Breast epithelium (tissue), 4 donors: ENCODE data around the gene ATP11C. TPM values are rescaled to one million over a fixed set of nuclear protein-coding genes. Genes with fewer than 3 reads are reported as not detected.

ENCODE experiments used
- DNase-seq, 2 donors: peaks; one replicate each; pipeline ENCODE4 v3.0.0-alpha.2; 2019; ENCODE audit warnings: low spot score in 2 of 2
- H3K27ac ChIP-seq, 2 donors: fragments of 200-600 bp; sonication (generic) in 1 of 2; one replicate each; pipeline ENCODE4 v1.5.1; 2016 to 2019; ENCODE audit warnings: mild to moderate bottlenecking in 1 of 2
- H3K27me3 ChIP-seq, 2 donors: fragments of 200-600 bp; sonication (generic) in 1 of 2; one replicate each; pipeline versions ENCODE4 v1.5.1 to v1.6.0; 2017 to 2019; ENCODE audit warnings: control low read depth in 1 of 2, mild to moderate bottlenecking in 1 of 2
- H3K36me3 ChIP-seq: fragments of 200-600 bp; one replicate; pipeline ENCODE4 v1.5.1; 2019
- H3K4me1 ChIP-seq, 2 donors: fragments of 200-600 bp; sonication (generic); one replicate each; pipeline ENCODE4 v1.5.1; 2016 to 2019; ENCODE audit warnings: control low read depth in 1 of 2
- H3K4me3 ChIP-seq, 3 donors: fragments of 200-600 bp; sonication (generic); 1 replicate in 2 of 3; 2 replicates in 1 of 3; pipeline ENCODE4 v1.5.1; 2016 to 2019; ENCODE audit warnings: mild to moderate bottlenecking in 3 of 3, moderate library complexity in 2 of 3
- H3K9me3 ChIP-seq, 2 donors: fragments of 200-600 bp; sonication (generic) in 1 of 2; one replicate each; pipeline ENCODE4 v1.5.1; 2016 to 2019; ENCODE audit warnings: control low read depth in 1 of 2
- POLR2A ChIP-seq: fragments of 450-650 bp; IDR thresholded peaks from one replicate; pipeline ENCODE4 v1.6.1; 2016; ENCODE audit warnings: antibody characterized with exemption, mild to moderate bottlenecking, moderate library complexity
- POLR2AphosphoS5 ChIP-seq, 3 donors: sonication (generic); formaldehyde crosslinking; IDR thresholded peaks; one replicate each; pipeline ENCODE4 v1.6.1; 2017; ENCODE audit warnings: antibody characterized with exemption in 3 of 3
- intact Hi-C: fragments of 100-400 bp; cut with DNase I; formaldehyde crosslinking; loops from one replicate; pipeline ENCODE4 v1.15.1; 2023; ENCODE audit warnings: low total_unique reads
- total RNA-seq, 3 donors: library from RNA; depleted of rRNA; stranded (reverse); fragments of >200 nt; gene quantifications; one replicate each; pipeline ENCODE4 v1.1.0, GENCODE V29; 2016
- TF ChIP-seq, protein P1 (sequence below), 3 donors: fragments of 450-650 bp; IDR thresholded peaks; one replicate each; pipeline ENCODE4 v1.5.1; 2016 to 2017; ENCODE audit warnings: antibody characterized with exemption in 3 of 3, mild to moderate bottlenecking in 3 of 3, moderate library complexity in 3 of 3

ATP11C gene
- total RNA-seq, 3 donors from 2014 or later, result 32.5 to 42.4 (median 34.1) TPM

DNA sequence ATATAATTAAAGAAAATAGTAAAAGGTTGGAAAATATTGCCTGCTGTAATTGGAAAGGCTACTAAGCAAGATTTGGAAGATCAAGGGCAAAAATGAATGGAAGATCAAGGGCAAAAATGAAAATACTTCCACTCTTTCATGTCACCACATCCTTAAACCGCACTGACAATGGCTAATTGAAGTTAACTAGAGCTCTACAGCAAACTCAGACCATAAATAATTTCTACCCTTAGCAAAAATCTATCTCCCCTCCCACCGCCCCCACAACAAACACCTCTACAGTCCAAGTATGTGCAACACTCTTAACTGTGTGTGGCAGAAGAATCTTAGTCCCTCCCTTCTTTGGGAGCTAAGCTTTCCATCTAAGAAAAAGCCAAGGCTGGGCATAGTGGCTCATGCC is 27.1 kb downstream of the ATP11C start:
- TF ChIP-seq, protein P1, sequence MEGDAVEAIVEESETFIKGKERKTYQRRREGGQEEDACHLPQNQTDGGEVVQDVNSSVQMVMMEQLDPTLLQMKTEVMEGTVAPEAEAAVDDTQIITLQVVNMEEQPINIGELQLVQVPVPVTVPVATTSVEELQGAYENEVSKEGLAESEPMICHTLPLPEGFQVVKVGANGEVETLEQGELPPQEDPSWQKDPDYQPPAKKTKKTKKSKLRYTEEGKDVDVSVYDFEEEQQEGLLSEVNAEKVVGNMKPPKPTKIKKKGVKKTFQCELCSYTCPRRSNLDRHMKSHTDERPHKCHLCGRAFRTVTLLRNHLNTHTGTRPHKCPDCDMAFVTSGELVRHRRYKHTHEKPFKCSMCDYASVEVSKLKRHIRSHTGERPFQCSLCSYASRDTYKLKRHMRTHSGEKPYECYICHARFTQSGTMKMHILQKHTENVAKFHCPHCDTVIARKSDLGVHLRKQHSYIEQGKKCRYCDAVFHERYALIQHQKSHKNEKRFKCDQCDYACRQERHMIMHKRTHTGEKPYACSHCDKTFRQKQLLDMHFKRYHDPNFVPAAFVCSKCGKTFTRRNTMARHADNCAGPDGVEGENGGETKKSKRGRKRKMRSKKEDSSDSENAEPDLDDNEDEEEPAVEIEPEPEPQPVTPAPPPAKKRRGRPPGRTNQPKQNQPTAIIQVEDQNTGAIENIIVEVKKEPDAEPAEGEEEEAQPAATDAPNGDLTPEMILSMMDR (IDR thresholded peaks at IDR 0.05), result no peak
- TF ChIP-seq POLR2A, result no peak
- no peak for TF ChIP-seq POLR2AphosphoS5 (IDR thresholded peaks at IDR 0.05)
- DNase-seq, result no peak
- H3K36me3 ChIP-seq, result no peaks in the 10 kb centered on the region
- H3K9me3 ChIP-seq, result no peaks in the 10 kb centered on the region
- intact Hi-C loops, result no loop called here
- peaks cover 0 to 6% of the 10 kb centered on the region in 2 donors for H3K27me3 ChIP-seq
- H3K27ac ChIP-seq, result no peak overlapping the region
- H3K4me1 ChIP-seq, result no peaks in the 10 kb centered on the region
- H3K4me3 ChIP-seq, result no peak overlapping the region

DNA sequence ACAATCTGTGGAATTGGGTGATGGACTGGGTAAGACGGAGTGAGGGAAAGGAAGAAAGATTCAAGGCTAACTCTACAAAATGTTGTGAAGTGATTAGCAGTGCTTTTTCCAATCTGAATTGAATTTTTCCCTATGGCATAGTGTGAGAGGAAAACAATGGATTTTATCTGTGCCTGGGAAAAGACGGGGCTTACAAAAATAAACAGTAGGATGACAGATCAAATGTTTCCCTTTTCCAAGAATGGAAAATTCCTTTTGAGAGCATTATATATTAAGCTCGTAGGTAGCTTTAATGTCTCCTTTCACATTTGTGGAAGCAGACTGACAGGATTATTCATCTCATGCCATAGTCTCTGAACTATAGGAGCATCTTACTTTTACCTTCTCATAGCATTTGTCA is 27.8 kb downstream of the ATP11C start:
- TF ChIP-seq, protein P1 (IDR thresholded peaks at IDR 0.05), result no peak
- TF ChIP-seq POLR2AphosphoS5 (IDR thresholded peaks at IDR 0.05) (no peak), POLR2A (no peak)
- Histone ChIP-seq H3K4me1 (no peaks in the 10 kb centered on the region), H3K4me3 (no peak overlapping the region), H3K9me3 (no peaks in the 10 kb centered on the region), H3K27me3 (peaks cover 0 to 6% of the 10 kb centered on the region in 2 donors), H3K27ac (no peak overlapping the region), H3K36me3 (no peaks in the 10 kb centered on the region)
- intact Hi-C loops, result no loop called here
- no peak for DNase-seq

DNA sequence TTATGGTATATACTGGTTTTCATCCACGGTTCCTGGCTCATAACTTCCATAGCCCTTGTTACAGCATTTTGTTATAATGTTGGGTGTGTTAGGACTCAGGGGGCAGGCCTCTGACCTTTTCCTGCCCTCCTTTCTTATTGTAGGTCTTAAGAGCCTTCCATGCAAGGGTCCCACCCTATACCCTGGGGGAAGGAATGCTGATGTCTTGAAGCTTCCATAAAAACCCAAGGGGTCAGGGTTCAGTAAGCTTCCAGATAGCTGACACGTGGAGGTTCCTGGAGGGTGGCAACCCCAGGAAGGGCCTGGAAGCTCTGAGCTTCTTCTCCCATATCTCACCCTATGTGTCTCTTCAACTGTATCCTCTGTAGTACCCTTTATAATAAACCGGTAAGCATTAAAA is 29.6 kb downstream of the ATP11C start:
- Histone ChIP-seq H3K27me3 (peaks cover 0 to 6% of the 10 kb centered on the region in 2 donors), H3K9me3 (no peaks in the 10 kb centered on the region), H3K4me1 (no peaks in the 10 kb centered on the region), H3K4me3 (no peak overlapping the region), H3K36me3 (no peaks in the 10 kb centered on the region), H3K27ac (no peak overlapping the region)
- DNase-seq, result no peak
- intact Hi-C loops, result no loop called here
- no peak for TF ChIP-seq POLR2A

DNA sequence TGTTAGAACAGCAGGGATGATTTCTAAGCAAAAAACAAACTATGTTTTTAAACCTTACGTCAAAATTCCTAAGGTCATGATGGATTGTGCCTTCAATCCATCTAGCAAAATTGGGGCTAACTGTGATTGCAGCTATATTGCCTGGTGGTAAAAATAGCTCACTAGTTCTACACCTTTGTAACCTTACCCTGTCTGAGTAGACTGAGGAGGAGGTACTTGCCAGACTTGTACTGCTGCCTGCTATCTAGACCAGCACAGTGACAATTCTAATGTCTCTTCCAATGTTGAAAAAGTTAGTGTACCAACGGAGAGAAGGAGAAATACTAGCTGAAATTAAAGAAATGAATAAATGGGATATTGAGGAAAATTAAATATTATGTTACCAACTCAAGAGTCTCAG is 30.3 kb downstream of the ATP11C start:
- Histone ChIP-seq H3K4me3 (no peak overlapping the region), H3K4me1 (no peaks in the 10 kb centered on the region)
- intact Hi-C loops, result no loop called here

DNA sequence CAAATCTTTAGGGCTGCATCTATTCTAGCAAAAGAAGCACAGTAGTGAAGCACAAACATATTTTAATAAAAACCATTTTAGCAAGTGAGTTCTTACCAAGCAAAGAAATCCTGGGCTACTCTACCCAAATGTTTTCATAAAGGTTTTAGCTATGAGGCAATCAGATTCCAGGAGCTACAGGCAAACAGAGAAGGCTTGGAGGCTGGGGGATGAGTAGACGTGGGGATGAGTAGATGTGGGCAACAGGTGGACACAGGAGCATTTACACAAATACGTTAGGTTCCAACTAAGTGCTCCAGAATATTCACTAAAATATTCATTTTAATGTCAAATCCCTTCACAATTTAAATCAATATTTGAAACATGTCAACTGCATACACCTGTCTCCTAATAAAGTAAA is 34.5 kb downstream of the ATP11C start:
- no peaks in the 10 kb centered on the region for H3K27me3 ChIP-seq
- no peaks in the 10 kb centered on the region for H3K36me3 ChIP-seq
- H3K9me3 ChIP-seq, result no peaks in the 10 kb centered on the region
- H3K4me1 ChIP-seq, result no peaks in the 10 kb centered on the region
- H3K27ac ChIP-seq, result no peak overlapping the region
- intact Hi-C loops, result no loop called here
- no peak overlapping the region for H3K4me3 ChIP-seq
- TF ChIP-seq POLR2A, result no peak
- no peak for DNase-seq

More for the DNA sequence above, 30.3 kb downstream of the ATP11C start:
- Histone ChIP-seq H3K27ac (no peak overlapping the region), H3K9me3 (no peaks in the 10 kb centered on the region), H3K36me3 (no peaks in the 10 kb centered on the region), H3K27me3 (peaks cover 0 to 6% of the 10 kb centered on the region in 2 donors)
- no peak for DNase-seq
- TF ChIP-seq, protein P1 (IDR thresholded peaks at IDR 0.05), result no peak
- no peak for TF ChIP-seq POLR2AphosphoS5 (IDR thresholded peaks at IDR 0.05)

DNA sequence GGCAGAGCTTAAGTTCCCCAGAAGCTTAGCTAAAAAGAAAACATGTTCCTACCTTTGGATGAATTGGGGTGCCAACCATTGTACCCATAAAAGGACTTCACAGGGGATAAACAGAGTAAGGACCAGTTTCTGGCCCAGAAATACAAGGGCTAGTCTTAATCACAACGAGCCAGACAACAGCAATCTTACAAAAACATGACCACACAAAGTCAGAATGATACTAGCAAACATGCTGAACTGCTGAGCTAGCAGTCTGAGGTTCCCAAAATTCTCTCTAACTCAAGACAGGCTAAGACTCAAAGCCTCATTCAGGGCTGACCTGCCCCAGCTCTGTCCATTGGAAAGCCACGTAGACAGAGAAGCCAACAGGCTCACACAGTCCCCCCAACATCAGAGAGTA is 40.3 kb downstream of the ATP11C start:
- Histone ChIP-seq H3K4me1 (no peaks in the 10 kb centered on the region), H3K27me3 (no peaks in the 10 kb centered on the region), H3K9me3 (no peaks in the 10 kb centered on the region), H3K27ac (no peak overlapping the region), H3K4me3 (no peak overlapping the region), H3K36me3 (no peaks in the 10 kb centered on the region)
- no peak for DNase-seq
- TF ChIP-seq, protein P1 (IDR thresholded peaks at IDR 0.05), result no peak
- no peak for TF ChIP-seq POLR2A
- no peak for TF ChIP-seq POLR2AphosphoS5 (IDR thresholded peaks at IDR 0.05)
- intact Hi-C loops, result no loop called here
